Progenitor cell of endocrine pancreas (in vitro differentiated cells): ENCODE measurements around the gene PSMB7. TPM values are rescaled to one million over a fixed set of nuclear protein-coding genes. Genes with fewer than 3 reads are reported as not detected.

Experiments
- DNase-seq: peaks from one replicate; pipeline ENCODE4 v3.0.0; 2021; ENCODE audit warnings: low spot score; ENCODE audit not compliant: unreplicated experiment
- H3K27ac Mint-ChIP-seq: 2 replicates; pipeline ENCODE4 v1.8.0; 2021; ENCODE audit warnings: mild to moderate bottlenecking, moderate library complexity, mixed read lengths
- H3K27me3 Mint-ChIP-seq: 2 replicates; pipeline ENCODE4 v1.8.0; 2021; ENCODE audit warnings: mixed read lengths
- H3K36me3 Mint-ChIP-seq: 2 replicates; pipeline ENCODE4 v1.8.0; 2022; ENCODE audit warnings: mixed read lengths; ENCODE audit not compliant: insufficient read depth
- H3K4me1 Mint-ChIP-seq: 2 replicates; pipeline ENCODE4 v1.8.0; 2021; ENCODE audit warnings: low read depth, mixed read lengths
- H3K4me3 Mint-ChIP-seq: 2 replicates; pipeline ENCODE4 v1.8.0; 2021; ENCODE audit warnings: low read depth, mild to moderate bottlenecking, moderate library complexity, mixed read lengths
- H3K9me3 Mint-ChIP-seq: 2 replicates; pipeline ENCODE4 v1.8.0; 2021; ENCODE audit warnings: low read depth, mixed read lengths
- CTCF ChIP-seq: fragments of 200-600 bp; sonication (generic); IDR thresholded peaks from one replicate; pipeline ENCODE4 v1.5.0; 2021; ENCODE audit warnings: antibody characterized with exemption, mild to moderate bottlenecking; ENCODE audit not compliant: unreplicated experiment
- total RNA-seq: library from RNA; stranded (reverse); gene quantifications from 2 replicates; pipeline ENCODE4 v1.2.1, GENCODE V29; 2021

PSMB7 gene
- total RNA-seq, 1 donor from 2014 or later, result 144 TPM

DNA sequence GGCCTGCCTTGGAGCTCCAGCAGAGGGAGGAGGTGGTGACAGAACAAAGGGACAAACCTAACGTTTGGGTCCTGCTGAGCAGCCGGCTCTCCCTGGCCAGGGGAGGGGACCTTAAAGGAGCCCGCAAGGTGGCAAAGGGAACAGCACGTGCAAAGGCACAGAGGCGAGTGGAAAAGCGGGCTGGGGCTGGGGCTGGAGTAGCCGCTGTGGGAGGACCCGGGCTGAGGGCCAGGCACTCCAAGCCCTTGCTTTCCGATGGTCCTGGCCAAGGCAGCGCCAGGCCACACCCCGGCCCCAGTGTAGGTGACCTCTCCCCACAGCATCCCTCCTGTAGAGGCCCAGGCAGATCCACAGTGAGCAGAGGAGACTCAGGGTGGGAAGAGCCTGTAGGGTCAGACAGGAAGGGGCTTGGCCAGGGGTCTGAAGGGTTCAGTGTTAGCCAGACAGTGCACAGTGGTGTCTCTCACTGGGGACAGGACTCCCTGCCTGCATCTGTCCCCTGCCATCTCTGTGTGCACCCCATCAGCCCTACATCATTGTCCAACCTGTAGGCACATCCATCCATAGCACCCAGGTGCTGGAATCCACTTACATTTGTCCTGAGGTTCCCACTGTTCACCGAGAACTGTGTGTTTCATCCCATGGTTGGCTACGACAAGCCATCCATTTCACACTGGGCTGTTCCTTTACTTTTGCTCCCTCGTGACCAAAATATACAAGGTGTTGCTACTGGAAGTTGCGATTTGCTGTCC is 80.5 kb downstream of the PSMB7 start:
- H3K4me3 Mint-ChIP-seq, result no peak overlapping the region
- DNase-seq, result no peak
- H3K9me3 Mint-ChIP-seq, result peaks cover 4% of the 10 kb centered on the region
- no peaks in the 10 kb centered on the region for H3K27me3 Mint-ChIP-seq
- peaks cover 18% of the 10 kb centered on the region for H3K36me3 Mint-ChIP-seq
- no peaks in the 10 kb centered on the region for H3K4me1 Mint-ChIP-seq
- TF ChIP-seq CTCF, result no peak
- H3K27ac Mint-ChIP-seq, result no peak overlapping the region

GRCh38 chr9:124333203-124333579 is 82.1 kb downstream of the PSMB7 start:
- Mint-ChIP-seq H3K27ac (no peak overlapping the region), H3K4me1 (no peaks in the 10 kb centered on the region), H3K9me3 (peaks cover under 1% of the 10 kb centered on the region), H3K27me3 (no peaks in the 10 kb centered on the region), H3K36me3 (peaks cover 13% of the 10 kb centered on the region), H3K4me3 (no peak overlapping the region)
- DNase-seq, result no peak
- TF ChIP-seq CTCF, result no peak

- Mint-ChIP-seq H3K9me3 (no peaks in the 10 kb centered on the region), H3K4me3 (no peak overlapping the region), H3K27ac (no peak overlapping the region), H3K27me3 (no peaks in the 10 kb centered on the region), H3K36me3 (peaks cover 10% of the 10 kb centered on the region), H3K4me1 (no peaks in the 10 kb centered on the region)
- DNase-seq, result no peak
- no peak for TF ChIP-seq CTCF
Measured at GRCh38 chr9:124332361-124333202, 82.7 kb downstream of the PSMB7 start.

GRCh38 chr9:124331580-124331979 is 83.7 kb downstream of the PSMB7 start:
- Mint-ChIP-seq H3K27ac (no peak overlapping the region), H3K4me1 (no peaks in the 10 kb centered on the region), H3K36me3 (peaks cover 3% of the 10 kb centered on the region), H3K4me3 (no peak overlapping the region), H3K9me3 (no peaks in the 10 kb centered on the region), H3K27me3 (no peaks in the 10 kb centered on the region)
- no peak for DNase-seq
- no peak for TF ChIP-seq CTCF

GRCh38 chr9:124330011-124330697 is 85.1 kb downstream of the PSMB7 start:
- no peaks in the 10 kb centered on the region for H3K4me1 Mint-ChIP-seq

More at GRCh38 chr9:124330011-124330697, 85.1 kb downstream of the PSMB7 start:
- Mint-ChIP-seq H3K27me3 (no peaks in the 10 kb centered on the region), H3K9me3 (no peaks in the 10 kb centered on the region), H3K4me3 (no peak overlapping the region), H3K36me3 (no peaks in the 10 kb centered on the region), H3K27ac (no peak overlapping the region)
- no peak for TF ChIP-seq CTCF
- no peak for DNase-seq
